CD14-positive monocyte (primary cell): ENCODE measurements around the gene WFDC11. TPM values are rescaled to one million over a fixed set of nuclear protein-coding genes. Genes with fewer than 3 reads are reported as not detected.
"Not testable (repeated sequence)": the region's sequence is repeated elsewhere in the genome, so short reads cannot be mapped to it uniquely, and the experiment has no call there.

Experiments used
- DNase-seq, 3 donors: peaks; one replicate each; pipeline ENCODE4 v3.0.0-alpha.2; 2011 to 2022
- H2AFZ ChIP-seq: 2 replicates; pipeline ENCODE4 v1.6.0; 2012; ENCODE audit warnings: mild to moderate bottlenecking, low read depth, low read length, inconsistent platforms; ENCODE audit not compliant: insufficient read depth, poor library complexity, severe bottlenecking
- H3K27ac ChIP-seq, 2 donors: 1 replicate in 1 of 2; 2 replicates in 1 of 2; pipeline ENCODE4 v1.5.1; 2012 to 2013; ENCODE audit warnings: low read length in 2 of 2, control low read depth in 1 of 2, inconsistent platforms in 1 of 2, low read depth in 1 of 2, mild to moderate bottlenecking in 1 of 2
- H3K27me3 ChIP-seq, 2 donors: one replicate each; pipeline versions ENCODE4 v1.6.0 to v1.6.1; 2011 to 2013; ENCODE audit warnings: low read length in 2 of 2; ENCODE audit not compliant: control insufficient read depth in 2 of 2, insufficient read depth in 2 of 2
- H3K36me3 ChIP-seq, 2 donors: replicated peaks in 1 of 2; 1 replicate in 1 of 2; 2 replicates in 1 of 2; pipeline versions ENCODE4 v1.5.1 to v1.6.1; 2012 to 2013; ENCODE audit warnings: low read length in 2 of 2, control low read depth in 1 of 2, inconsistent platforms in 1 of 2, mild to moderate bottlenecking in 1 of 2; ENCODE audit not compliant: insufficient read depth in 2 of 2, control insufficient read depth in 1 of 2
- H3K4me1 ChIP-seq, 2 donors: 1 replicate in 1 of 2; 2 replicates in 1 of 2; pipeline versions ENCODE4 v1.5.1 to v1.6.1; 2012 to 2013; ENCODE audit warnings: low read length in 2 of 2, control low read depth in 1 of 2, inconsistent platforms in 1 of 2, mild to moderate bottlenecking in 1 of 2, moderate library complexity in 1 of 2; ENCODE audit not compliant: insufficient read depth in 2 of 2, control insufficient read depth in 1 of 2
- H3K4me2 ChIP-seq: replicated peaks from 2 replicates; pipeline ENCODE3; 2012; ENCODE audit warnings: low read length, moderate library complexity, mild to moderate bottlenecking; ENCODE audit not compliant: poor library complexity, severe bottlenecking; ENCODE audit errors: extremely low read depth
- H3K4me3 ChIP-seq, 3 experiments: fragments of 200-600 bp in 1 of 3; sonication (generic) in 1 of 3; replicated peaks in 1 of 3; 1 replicate in 2 of 3; 2 replicates in 1 of 3; pipeline ENCODE4 v1.5.1; 2011 to 2013; ENCODE audit warnings: low read length in 3 of 3, mild to moderate bottlenecking in 3 of 3, control low read depth in 2 of 3, low read depth in 2 of 3, inconsistent platforms in 1 of 3, moderate library complexity in 1 of 3
- H3K79me2 ChIP-seq: 2 replicates; pipeline ENCODE4 v1.6.0; 2012; ENCODE audit warnings: mild to moderate bottlenecking, control low read depth, inconsistent platforms, low read length, moderate library complexity; ENCODE audit not compliant: insufficient read depth
- H3K9ac ChIP-seq: 2 replicates; pipeline ENCODE4 v1.6.0; 2017; ENCODE audit warnings: low read length, mild to moderate bottlenecking; ENCODE audit not compliant: insufficient read depth, poor library complexity, severe bottlenecking
- H3K9me3 ChIP-seq, 2 donors: replicated peaks in 1 of 2; 1 replicate in 1 of 2; 2 replicates in 1 of 2; pipeline versions ENCODE4 v1.5.1 to v1.6.1; 2012 to 2013; ENCODE audit warnings: low read length in 2 of 2, control low read depth in 1 of 2; ENCODE audit not compliant: control insufficient read depth in 1 of 2, insufficient read depth in 1 of 2
- H4K20me1 ChIP-seq: 2 replicates; pipeline ENCODE4 v1.6.0; 2012; ENCODE audit warnings: mild to moderate bottlenecking, low read length, control low read depth, moderate library complexity; ENCODE audit not compliant: insufficient read depth
- H3K27ac Mint-ChIP-seq, 7 donors: one replicate each; pipeline ENCODE4 v1.8.0; 2020; ENCODE audit warnings: mild to moderate bottlenecking in 7 of 7, mixed read lengths in 7 of 7, moderate library complexity in 6 of 7, inconsistent platforms in 2 of 7
- H3K27me3 Mint-ChIP-seq, 3 donors: one replicate each; pipeline ENCODE4 v1.8.0; 2021 to 2022; ENCODE audit warnings: low read depth in 3 of 3, mild to moderate bottlenecking in 3 of 3, mixed read lengths in 3 of 3, moderate library complexity in 3 of 3, inconsistent platforms in 1 of 3
- H3K36me3 Mint-ChIP-seq, 2 donors: one replicate each; pipeline ENCODE4 v1.8.0; 2020; ENCODE audit warnings: mixed read lengths in 2 of 2, inconsistent platforms in 1 of 2, mild to moderate bottlenecking in 1 of 2
- H3K4me1 Mint-ChIP-seq: one replicate; pipeline ENCODE4 v1.8.0; 2020; ENCODE audit warnings: mild to moderate bottlenecking, mixed read lengths
- H3K4me3 Mint-ChIP-seq, 2 donors: one replicate each; pipeline ENCODE4 v1.8.0; 2020; ENCODE audit warnings: mild to moderate bottlenecking in 2 of 2, mixed read lengths in 2 of 2, moderate library complexity in 1 of 2
- H3K9me3 Mint-ChIP-seq, 7 donors: one replicate each; pipeline ENCODE4 v1.8.0; 2020 to 2022; ENCODE audit warnings: mixed read lengths in 7 of 7, mild to moderate bottlenecking in 6 of 7, moderate library complexity in 6 of 7, inconsistent platforms in 2 of 7
- CTCF ChIP-seq: fragments of 200-600 bp; IDR thresholded peaks from one replicate; pipeline ENCODE4 v1.8.0; 2022; ENCODE audit warnings: antibody characterized with exemption, mild to moderate bottlenecking
- WGBS: methylation state at CpG from one replicate; pipeline ENCODE4 v1.1.5; 2013; ENCODE audit warnings: missing lambda C conversion rate; ENCODE audit not compliant: insufficient coverage; 5-methylcytosine and 5-hydroxymethylcytosine counted together
- intact Hi-C, 2 donors: fragments of 100-400 bp; cut with micrococcal nuclease; formaldehyde crosslinking; loops; one replicate each; pipeline versions ENCODE4 v1.15.0 to v1.15.1; 2023
- polyA plus RNA-seq, 3 donors: library from polyadenylated mRNA; depleted of rRNA in 1 of 3; unstranded in 2 of 3; stranded (reverse) in 1 of 3; fragments of 300-500 nt in 2 of 3; fragments of >200 nt in 1 of 3; fragmentation: Illumina TruSeq in 2 of 3; gene quantifications; 1 replicate in 2 of 3; 2 replicates in 1 of 3; pipeline ENCODE4 v1.2.3, GENCODE V29; 2012 to 2021

The WFDC11 gene
- polyA plus RNA-seq, 3 donors = not detected

GRCh38 chr20:45672765-45673164 is 2.7 kb upstream of the WFDC11 start:
- H3K27me3 Mint-ChIP-seq = peaks cover 13 to 17% (median 16%) of the 10 kb centered on the region in 3 donors
- H2AFZ ChIP-seq = no peak overlapping the region
- H3K36me3 Mint-ChIP-seq = no peaks in the 10 kb centered on the region
- no peak overlapping the region for H3K4me2 ChIP-seq
- no peaks in the 10 kb centered on the region for H3K9me3 ChIP-seq
- no peak overlapping the region for H3K4me3 ChIP-seq
- H3K27me3 ChIP-seq = peaks cover 0 to 8% of the 10 kb centered on the region in 2 donors
- H3K9me3 Mint-ChIP-seq = peaks cover 0 to 6% (median 2%) of the 10 kb centered on the region in 7 donors
- no peak overlapping the region for H3K4me3 Mint-ChIP-seq
- no peak for DNase-seq
- no peak for TF ChIP-seq CTCF
- H3K9ac ChIP-seq = no peak overlapping the region
- no peaks in the 10 kb centered on the region for H3K36me3 ChIP-seq
- no peak overlapping the region for H3K27ac Mint-ChIP-seq
- H4K20me1 ChIP-seq = no peaks in the 10 kb centered on the region
- H3K27ac ChIP-seq = no peak overlapping the region
- H3K4me1 ChIP-seq = no peaks in the 10 kb centered on the region
- no peaks in the 10 kb centered on the region for H3K79me2 ChIP-seq
- intact Hi-C loops = no loop called here
- H3K4me1 Mint-ChIP-seq = no peaks in the 10 kb centered on the region

- WGBS = no CpG with 5 or more reads among the region's 3 CpGs
Observed at GRCh38 chr20:45657038-45657437, 13.0 kb downstream of the WFDC11 start.

GRCh38 chr20:45651726-45652125 is 18.3 kb downstream of the WFDC11 start:
- H3K27ac ChIP-seq, H3K4me3 ChIP-seq, H3K36me3 Mint-ChIP-seq, intact Hi-C loops, H3K79me2 ChIP-seq, H3K4me1 ChIP-seq, DNase-seq, H3K27me3 Mint-ChIP-seq, H3K4me1 Mint-ChIP-seq, H2AFZ ChIP-seq, H3K9ac ChIP-seq, H3K36me3 ChIP-seq, H4K20me1 ChIP-seq, H3K4me3 Mint-ChIP-seq, H3K27me3 ChIP-seq, H3K9me3 ChIP-seq, H3K27ac Mint-ChIP-seq, H3K4me2 ChIP-seq: not testable (repeated sequence)
- 93% methylated on average over 7 of the region's 7 CpGs for WGBS
- peaks cover 1 to 11% (median 9%) of the 10 kb centered on the region in 7 donors for H3K9me3 Mint-ChIP-seq

More at GRCh38 chr20:45657038-45657437, 13.0 kb downstream of the WFDC11 start:
- H3K4me3 ChIP-seq, H3K4me1 Mint-ChIP-seq, H3K4me1 ChIP-seq, H3K9me3 ChIP-seq, H3K36me3 ChIP-seq, H3K36me3 Mint-ChIP-seq, H3K4me2 ChIP-seq, DNase-seq, H3K27me3 Mint-ChIP-seq, intact Hi-C loops, H4K20me1 ChIP-seq, H3K27me3 ChIP-seq, H3K27ac ChIP-seq, H3K9ac ChIP-seq, H2AFZ ChIP-seq, H3K79me2 ChIP-seq, H3K27ac Mint-ChIP-seq, H3K4me3 Mint-ChIP-seq: not testable (repeated sequence)
- peaks cover 0 to 13% (median 4%) of the 10 kb centered on the region in 7 donors for H3K9me3 Mint-ChIP-seq
